Measurements from ENCODE around the gene NRG2. TPM values are rescaled to one million over a fixed set of nuclear protein-coding genes. Genes with fewer than 3 reads are reported as not detected.

Gene NRG2
- total and polyA plus RNA-seq, 2 of the 8 experiments (the other 6 are each of a cell fraction or from before 2014, with no cell fraction given), result 0.27 to 0.54 TPM

GRCh38 chr5:139946440-139946839 is 96.7 kb downstream of the NRG2 start:
- Histone ChIP-seq H2BK5ac (ENCODE audit: low read depth, low read length) (no peak overlapping the region), H3K9me3 (ENCODE audit: insufficient read depth in 2 of 2, low read depth in 1 of 2, low read length in 1 of 2) (no peaks in the 10 kb centered on the region; a peak in 1 of 4 replicates), H3K18ac (ENCODE audit: extremely low read depth, low read length) (no peak overlapping the region), H3K27me3 (replicated peaks in 1 of 4; ENCODE audit: control insufficient read depth in 3 of 4, extremely low read depth in 1 of 4, insufficient read depth in 3 of 4, low read length in 3 of 4) (no peaks in the 10 kb centered on the region), H2BK120ac (replicated peaks; ENCODE audit: low read depth, low read length) (no peak overlapping the region), H3K4me1 (replicated peaks in 1 of 4; ENCODE audit: control insufficient read depth in 3 of 4, insufficient read depth in 4 of 4, low read length in 3 of 4) (peaks cover 0 to 5% (median 2%) of the 10 kb centered on the region in 4 experiments; a peak in 1 of 7 replicates), H3K56ac (replicated peaks; ENCODE audit: insufficient read length, low read depth, low read length) (no peak overlapping the region), H3K36me3 (ENCODE audit: control insufficient read depth in 2 of 4, insufficient read depth in 4 of 4, low read length in 3 of 4) (no peaks in the 10 kb centered on the region), H3K23ac (ENCODE audit: insufficient read length) (no peak overlapping the region), H3K27ac (ENCODE audit: low read depth, low read length) (no peak overlapping the region), H2BK15ac (ENCODE audit: low read length) (no peak overlapping the region), H2AK5ac (ENCODE audit: low read depth, low read length) (no peak overlapping the region), H2AFZ (ENCODE audit: low read length) (no peak overlapping the region), H3K79me2 (ENCODE audit: control insufficient read depth in 1 of 2, insufficient read depth in 2 of 2, low read length in 2 of 2) (no peaks in the 10 kb centered on the region), H3K4me3 (ENCODE audit: extremely low read depth in 1 of 4, insufficient read depth in 2 of 4, low read depth in 3 of 4, low read length in 4 of 4) (no peak overlapping the region), H2BK20ac (ENCODE audit: low read length) (no peak overlapping the region), H3K79me1 (ENCODE audit: low read depth, low read length) (no peaks in the 10 kb centered on the region), H3K14ac (ENCODE audit: insufficient read length) (no peak overlapping the region), H4K20me1 (replicated peaks in 1 of 2; ENCODE audit: control insufficient read depth in 1 of 2, insufficient read depth in 2 of 2, low read length in 2 of 2) (no peaks in the 10 kb centered on the region), H3K9ac (replicated peaks in 1 of 4; ENCODE audit: extremely low read depth in 1 of 4, low read depth in 3 of 4, low read length in 3 of 4) (no peak overlapping the region), H3K23me2 (ENCODE audit: low read depth, low read length) (no peaks in the 10 kb centered on the region), H3K4ac (replicated peaks; ENCODE audit: insufficient read length, low read depth, low read length) (no peak overlapping the region), H4K5ac (ENCODE audit: insufficient read length, low read depth, low read length) (no peak overlapping the region), H4K8ac (ENCODE audit: extremely low read depth, insufficient read depth, low read length) (no peak overlapping the region), H4K91ac (replicated peaks; ENCODE audit: insufficient read length, low read length) (no peak overlapping the region), H3K4me2 (ENCODE audit: insufficient read depth in 1 of 2, low read depth in 2 of 2, low read length in 2 of 2) (no peak overlapping the region), H2BK12ac (ENCODE audit: low read depth, low read length) (no peak overlapping the region)
- WGBS, 2 experiments (ENCODE audit: extremely low coverage in 1 of 2, insufficient coverage in 1 of 2, insufficient read length in 1 of 2, insufficient replicate concordance in 2 of 2, low coverage in 1 of 2, low lambda C conversion rate in 2 of 2, missing lambda C conversion rate in 1 of 2), result 84% methylated on average over 1 of the region's 1 CpG; no CpG with 5 or more reads in 1 of the 2 experiments
- no peak for DNase-seq (ENCODE audit: low read depth in 1 of 2, low spot score in 2 of 2)
- POLR2A ChIA-PET (ENCODE audit: partially characterized antibody), result interaction anchor here (0.6 to 0.9 kb wide), 2 partner anchors 36 to 119 kb away, joined by 3 read pairs; no protein-coding TSS in a partner anchor
- no peak for FAIRE-seq
- TF ChIP-seq SIN3A (conservative IDR thresholded peaks at IDR 0.05 in 1 of 2, IDR thresholded peaks at IDR 0.05 in 1 of 2; ENCODE audit: low read depth in 1 of 2, low read length in 2 of 2) (no peak), CTCF (IDR thresholded peaks at IDR 0.05; ENCODE audit: control extremely low read depth in 1 of 3, insufficient read depth in 1 of 3, low read depth in 1 of 3, low read length in 3 of 3) (no peak), BRCA1 (IDR thresholded peaks at IDR 0.05; ENCODE audit: low read depth, low read length) (no peak), CBX8 (IDR thresholded peaks at IDR 0.05; ENCODE audit: borderline replicate concordance, low read depth, low read length) (no peak), RBBP5 (IDR thresholded peaks at IDR 0.05; ENCODE audit: borderline replicate concordance, low read depth, low read length) (no peak)
- CTCF ChIA-PET (ENCODE audit: partially characterized antibody), result interaction anchor here (1.1 kb wide), 1 partner anchor 22 kb away, joined by 3 read pairs; no protein-coding TSS in a partner anchor

All from H1 (cell line).